GM21737 (cell line): ENCODE measurements around the gene ING3.

Source experiments
- ATAC-seq: cut with Tn5 transposase; IDR thresholded peaks from one replicate; pipeline ENCODE4 v1.9.1; 2021; ENCODE audit warnings: mild to moderate bottlenecking, moderate library complexity; ENCODE audit not compliant: unreplicated experiment

The ING3 gene

DNA sequence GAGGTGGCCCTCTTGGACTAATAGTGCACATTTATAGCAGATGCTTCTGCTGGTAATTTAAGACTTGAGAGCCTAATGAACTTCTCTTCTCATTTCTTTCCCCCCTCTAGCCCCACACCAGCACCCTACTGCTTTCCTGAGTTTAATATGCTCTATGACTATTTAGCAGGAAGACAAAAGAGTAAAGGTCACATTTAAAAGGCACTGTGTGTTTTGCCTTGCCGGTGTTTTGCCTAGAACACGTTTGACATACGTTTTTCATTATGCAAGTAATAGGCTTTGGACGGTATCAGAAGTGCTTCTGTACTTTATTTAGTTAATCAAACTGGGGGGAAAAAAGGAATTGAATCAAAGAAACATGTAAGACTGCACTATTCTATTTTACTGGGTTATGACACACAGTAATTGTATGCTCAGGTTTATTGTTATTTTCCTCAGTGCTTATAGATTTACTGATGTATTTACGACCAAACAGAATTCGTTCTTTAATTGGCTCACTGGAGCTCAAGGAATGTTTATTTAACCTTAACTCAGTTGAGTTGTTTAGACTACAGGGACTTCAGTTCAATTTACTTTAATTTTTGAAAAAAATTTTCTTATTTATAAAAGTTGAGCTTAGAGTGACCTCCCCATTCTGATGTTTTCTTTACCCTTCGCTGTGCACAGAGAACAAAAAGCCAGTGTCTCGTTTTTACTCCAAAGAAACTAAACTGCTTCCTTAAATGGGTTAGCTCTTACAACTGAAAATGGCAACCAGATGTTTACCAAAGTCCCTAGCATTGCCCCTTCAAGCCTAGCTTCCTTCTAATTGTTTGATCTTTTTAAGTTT lies 73.3 kb downstream of the ING3 start:
- no peak for ATAC-seq

DNA sequence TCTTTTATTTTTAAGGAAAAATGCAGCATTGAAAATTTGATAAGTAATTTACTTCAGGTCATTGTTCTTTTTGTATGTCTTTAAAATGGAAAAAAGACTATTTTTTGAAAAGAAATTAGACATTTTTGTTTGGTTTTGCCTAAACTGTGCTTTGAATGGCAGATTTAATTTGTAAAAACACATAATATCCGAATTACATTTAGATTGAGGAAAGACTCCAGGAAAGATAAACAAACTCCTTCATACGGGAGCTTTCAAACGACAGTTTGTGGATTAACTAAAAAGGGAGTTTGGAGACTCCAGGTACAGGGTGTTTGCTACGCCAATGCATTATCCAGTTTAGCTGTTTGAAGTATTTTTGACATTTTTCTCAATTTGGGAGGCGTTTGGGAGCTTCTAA lies 74.0 kb downstream of the ING3 start:
- ATAC-seq = no peak

DNA sequence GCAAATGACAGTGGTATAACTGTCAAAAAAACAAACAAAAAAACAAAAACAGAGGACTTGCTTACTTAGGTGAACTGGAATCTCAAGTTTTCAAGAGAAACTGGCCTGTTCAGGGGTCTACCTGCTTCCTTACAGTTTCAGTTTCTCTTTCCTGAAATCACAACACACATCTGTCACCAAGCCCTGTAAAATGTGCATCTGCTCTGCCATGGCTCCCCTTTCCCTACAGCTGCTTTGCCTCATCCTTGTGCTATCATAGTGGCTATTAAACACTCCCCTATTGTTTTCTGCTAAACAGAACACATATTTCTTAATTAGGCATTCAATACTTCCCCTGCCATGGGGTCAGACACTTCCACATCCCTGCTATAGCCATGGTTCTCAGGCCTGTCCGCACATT lies 75.6 kb downstream of the ING3 start:
- no peak for ATAC-seq

DNA sequence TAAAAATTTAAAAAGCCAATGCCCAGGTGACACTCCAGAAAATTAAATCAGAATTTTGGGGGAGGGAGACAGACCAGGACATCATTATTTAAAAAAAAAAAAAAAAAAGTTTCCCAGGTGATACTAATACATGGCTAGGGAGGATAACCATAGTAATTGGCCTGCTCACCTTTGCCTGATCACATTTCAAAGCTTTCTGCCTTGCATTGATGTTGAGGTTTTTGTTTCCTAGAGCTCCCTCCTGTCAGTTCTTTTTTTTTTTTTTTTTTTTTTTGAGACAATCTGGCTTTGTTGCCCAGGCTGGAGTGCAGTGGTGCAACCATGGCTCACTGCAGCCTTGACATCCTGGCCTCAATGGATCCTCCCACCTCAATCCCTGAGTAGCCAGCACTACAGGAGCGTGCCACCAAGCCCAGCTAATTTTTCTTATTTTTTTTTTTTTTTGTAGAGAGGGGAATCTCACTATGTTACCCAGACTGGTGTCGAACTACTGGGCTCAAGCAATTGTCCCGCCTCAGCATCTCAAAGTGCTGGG lies 76.1 kb downstream of the ING3 start:
- no peak for ATAC-seq
